Activated CD4-positive, alpha-beta T cell treated with anti-CD3 and anti-CD28 coated beads, Interleukin-2, amount 50 U/mL, for 48 hours (primary cell): ENCODE results near the gene SCFD2.

Experiments used
- DNase-seq, 2 experiments: peaks; one replicate each; pipeline ENCODE4 v3.0.0-alpha.2; 2020

The SCFD2 gene

GRCh38 chr4:52867163-52867562, 498.7 kb downstream of the SCFD2 start:
- no peak for DNase-seq

DNA sequence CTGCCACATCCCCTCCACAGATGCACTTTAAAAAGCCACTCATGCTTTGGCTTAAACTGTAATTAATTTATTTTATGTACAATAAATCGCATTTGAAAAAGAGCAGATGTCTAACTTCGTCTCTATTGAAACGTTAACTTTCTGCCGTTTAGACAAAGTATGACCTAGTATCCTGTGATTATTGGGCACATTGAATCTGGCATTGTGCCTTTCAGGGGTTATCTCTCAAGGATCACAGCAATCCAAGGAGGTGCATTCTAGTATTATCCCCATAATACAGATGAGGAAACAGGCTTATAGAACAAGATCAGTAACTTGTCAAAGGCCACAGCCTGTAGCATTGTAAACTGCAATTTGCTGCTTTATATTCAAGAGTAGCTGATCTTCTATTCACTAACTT, 499.1 kb downstream of the SCFD2 start:
- no peak for DNase-seq

DNA sequence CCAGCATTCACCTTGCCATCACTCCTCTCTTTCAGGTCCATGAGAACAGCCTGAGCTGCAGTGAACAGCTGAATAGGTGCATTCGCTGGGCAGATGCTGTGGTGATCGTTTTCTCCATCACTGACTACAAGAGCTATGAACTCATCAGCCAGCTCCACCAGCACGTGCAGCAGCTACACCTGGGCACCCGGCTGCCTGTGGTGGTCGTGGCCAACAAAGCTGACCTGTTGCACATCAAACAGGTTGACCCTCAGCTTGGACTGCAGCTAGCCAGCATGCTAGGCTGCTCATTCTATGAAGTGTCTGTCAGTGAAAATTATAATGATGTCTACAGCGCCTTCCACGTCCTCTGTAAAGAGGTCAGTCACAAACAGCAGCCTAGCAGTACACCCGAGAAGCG, 500.6 kb downstream of the SCFD2 start:
- no peak for DNase-seq

- DNase-seq = no peak
Measured at GRCh38 chr4:52864793-52865192, 501.1 kb downstream of the SCFD2 start.

GRCh38 chr4:52863324-52863723, 502.5 kb downstream of the SCFD2 start:
- DNase-seq = no peak

GRCh38 chr4:52862639-52863161, 503.2 kb downstream of the SCFD2 start:
- DNase-seq = peak in 1 of 2 experiments; percentile 6

GRCh38 chr4:52861879-52862616, 503.8 kb downstream of the SCFD2 start, which contains the start of gene RASL11B:
Gene RASL11B, plus strand, starts transcription at chr4:52862317. Its CDS starts 191 bp downstream, at chr4:52862508.
- DNase-seq = peak; percentile 82 to 86

GRCh38 chr4:52861171-52861823, 504.6 kb downstream of the SCFD2 start:
- DNase-seq = no peak

- no peak for DNase-seq
Measured at GRCh38 chr4:52860361-52860760, 505.5 kb downstream of the SCFD2 start.

- DNase-seq = no peak
Measured at GRCh38 chr4:52856801-52857200, 509.1 kb downstream of the SCFD2 start.

GRCh38 chr4:52853351-52853750, 512.5 kb downstream of the SCFD2 start:
- no peak for DNase-seq

DNA sequence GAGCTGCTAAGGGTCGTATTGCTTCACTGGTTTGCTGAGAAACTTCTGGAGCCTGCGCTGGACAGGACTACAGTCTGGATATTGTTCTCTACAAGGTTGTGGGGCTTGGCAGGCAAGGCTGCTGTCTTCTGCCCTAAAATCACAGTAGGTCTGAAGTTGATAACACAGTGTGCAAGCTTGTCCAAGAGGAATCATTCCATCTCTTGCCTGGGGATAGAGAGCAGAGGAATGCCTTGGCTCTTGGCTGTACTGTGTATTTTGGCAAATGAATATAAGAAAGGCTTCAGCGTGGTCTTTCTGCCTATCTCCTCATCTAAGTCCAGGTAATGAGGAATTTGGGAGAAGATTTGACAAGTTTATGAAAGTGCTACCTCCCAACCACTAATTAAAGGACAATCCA, 513.1 kb downstream of the SCFD2 start:
- no peak for DNase-seq

- no peak for DNase-seq
Measured at GRCh38 chr4:52852041-52852440, 513.8 kb downstream of the SCFD2 start.

DNA sequence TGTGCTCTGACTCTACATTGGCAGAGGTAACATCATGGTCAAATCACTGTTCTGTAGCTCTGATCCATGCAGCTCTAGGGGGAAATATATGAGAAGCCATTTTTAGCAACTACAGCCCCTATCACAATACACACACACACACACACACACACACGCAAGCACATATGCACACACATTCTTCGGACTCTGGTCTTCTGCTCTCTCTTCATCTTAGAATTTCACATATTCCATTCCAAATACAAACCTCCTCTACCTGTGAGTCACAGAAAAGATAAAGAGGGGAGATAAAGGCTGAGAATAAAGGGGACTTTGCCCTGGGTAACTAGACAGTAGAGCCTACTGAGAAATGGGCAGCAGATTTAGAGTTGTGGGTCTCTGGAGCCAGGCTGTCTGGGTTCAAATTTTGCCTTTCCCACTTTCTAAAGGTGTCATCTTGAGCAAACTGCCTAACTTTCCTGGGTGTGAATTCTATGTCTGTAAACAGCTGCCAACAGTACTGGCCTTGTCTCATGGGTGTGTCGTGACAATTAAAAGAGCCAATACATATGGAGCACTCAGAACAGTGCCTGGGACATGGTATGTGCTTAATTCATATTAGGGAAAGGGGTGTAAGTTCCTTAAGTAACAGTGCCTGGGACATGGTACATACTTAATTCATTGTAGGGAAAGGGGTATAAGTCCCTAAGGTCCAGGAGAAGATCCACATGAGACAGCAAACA, 515.3 kb downstream of the SCFD2 start:
- no peak for DNase-seq

DNA sequence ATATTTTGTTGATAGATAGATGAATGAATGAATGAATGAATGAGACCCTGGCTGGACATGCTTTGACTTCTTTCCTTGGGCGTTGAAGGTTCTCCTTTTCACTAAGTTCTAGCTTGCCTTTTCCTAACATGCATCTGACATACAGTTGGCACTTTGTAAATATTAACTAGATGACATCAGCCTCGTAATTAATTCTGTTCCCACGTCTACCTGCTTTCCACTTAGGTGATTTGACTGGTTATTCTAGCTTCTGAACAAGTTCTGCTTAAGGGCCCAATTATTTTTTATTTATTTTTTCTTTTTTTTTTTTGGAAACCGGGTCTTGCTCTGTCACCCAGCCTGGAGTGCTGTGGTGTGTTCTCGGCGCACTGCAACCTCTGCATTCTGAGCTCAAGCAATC, 517.6 kb downstream of the SCFD2 start:
- no peak for DNase-seq

DNA sequence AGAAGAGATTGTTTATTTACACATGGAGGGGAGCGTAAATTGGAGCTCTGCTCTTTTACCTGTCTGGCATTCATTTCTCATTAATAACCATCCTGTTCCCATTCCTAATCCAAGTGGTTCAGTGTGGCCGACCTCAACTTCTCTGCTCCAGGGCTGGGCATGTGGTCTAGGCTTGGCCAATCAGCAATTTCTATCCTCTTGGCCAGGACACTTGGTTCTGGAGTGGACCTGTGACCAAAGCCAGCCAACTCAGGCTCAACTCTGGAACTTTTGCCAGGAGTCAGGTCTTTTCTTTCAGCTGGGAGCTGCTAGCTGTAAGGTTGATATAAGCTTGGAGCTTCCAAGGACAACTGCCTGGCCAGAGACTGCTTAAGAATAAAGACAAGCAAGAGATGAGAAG, 519.4 kb downstream of the SCFD2 start:
- DNase-seq = no peak

- DNase-seq = no peak
Measured at GRCh38 chr4:52844596-52844995, 521.3 kb downstream of the SCFD2 start.

DNA sequence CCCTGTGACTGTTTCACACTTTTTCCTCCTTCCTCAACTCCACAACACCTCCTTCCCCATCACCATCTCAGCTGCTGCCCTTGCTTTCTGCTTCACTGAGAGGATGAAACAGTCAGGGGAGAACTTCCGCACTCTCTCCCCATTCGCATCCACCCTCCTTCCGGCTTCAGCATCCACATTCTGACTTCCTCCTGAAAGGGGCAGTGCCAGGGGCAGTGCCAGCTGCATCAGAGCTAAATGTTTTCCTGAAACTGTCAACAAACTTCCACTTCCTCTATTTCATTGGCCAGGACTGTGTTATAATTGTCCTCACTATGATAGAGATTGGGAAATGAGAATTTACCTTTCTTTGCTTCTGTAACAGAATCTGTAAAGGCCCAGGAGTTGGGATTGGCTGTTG, 521.9 kb downstream of the SCFD2 start:
- DNase-seq = no peak

DNA sequence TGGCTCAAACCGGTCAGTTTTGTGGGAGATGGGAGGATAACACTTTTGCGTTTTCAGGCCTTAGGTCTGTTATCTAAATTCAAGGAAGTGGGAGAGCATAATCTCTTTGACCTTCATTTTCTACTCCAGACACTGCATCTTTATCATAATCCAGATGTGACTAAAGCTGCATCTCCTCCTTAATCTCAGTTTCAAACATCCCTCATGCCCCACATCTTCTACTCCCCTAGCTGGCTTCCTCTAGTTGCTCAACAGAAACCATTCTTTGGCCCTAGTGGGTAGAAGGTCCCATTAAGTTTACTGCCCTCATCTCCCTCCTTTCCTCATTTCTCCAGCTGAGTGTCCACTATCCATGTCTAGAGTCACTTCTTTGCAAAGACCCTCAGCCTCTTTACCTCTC, 522.5 kb downstream of the SCFD2 start:
- DNase-seq = no peak

DNA sequence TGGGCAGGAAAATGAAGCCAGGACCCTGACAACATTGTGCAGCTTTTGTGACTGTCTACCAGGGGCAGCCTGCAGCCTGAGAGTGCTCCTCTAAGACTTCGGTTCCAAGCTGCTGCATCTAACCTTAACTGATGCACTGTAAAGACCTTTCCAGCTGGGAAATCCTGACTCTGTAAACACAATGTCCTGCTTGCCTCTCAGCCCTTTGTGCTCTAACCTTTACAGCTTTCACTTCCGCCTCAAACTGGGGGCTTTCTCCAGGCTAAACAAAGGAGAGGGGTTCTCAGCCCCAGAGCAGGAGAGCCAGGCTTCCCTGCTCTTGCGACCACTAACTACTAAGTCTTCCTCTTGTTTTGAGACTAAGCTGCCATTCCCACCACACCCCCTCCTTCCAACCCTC, 523.1 kb downstream of the SCFD2 start:
- no peak for DNase-seq

DNA sequence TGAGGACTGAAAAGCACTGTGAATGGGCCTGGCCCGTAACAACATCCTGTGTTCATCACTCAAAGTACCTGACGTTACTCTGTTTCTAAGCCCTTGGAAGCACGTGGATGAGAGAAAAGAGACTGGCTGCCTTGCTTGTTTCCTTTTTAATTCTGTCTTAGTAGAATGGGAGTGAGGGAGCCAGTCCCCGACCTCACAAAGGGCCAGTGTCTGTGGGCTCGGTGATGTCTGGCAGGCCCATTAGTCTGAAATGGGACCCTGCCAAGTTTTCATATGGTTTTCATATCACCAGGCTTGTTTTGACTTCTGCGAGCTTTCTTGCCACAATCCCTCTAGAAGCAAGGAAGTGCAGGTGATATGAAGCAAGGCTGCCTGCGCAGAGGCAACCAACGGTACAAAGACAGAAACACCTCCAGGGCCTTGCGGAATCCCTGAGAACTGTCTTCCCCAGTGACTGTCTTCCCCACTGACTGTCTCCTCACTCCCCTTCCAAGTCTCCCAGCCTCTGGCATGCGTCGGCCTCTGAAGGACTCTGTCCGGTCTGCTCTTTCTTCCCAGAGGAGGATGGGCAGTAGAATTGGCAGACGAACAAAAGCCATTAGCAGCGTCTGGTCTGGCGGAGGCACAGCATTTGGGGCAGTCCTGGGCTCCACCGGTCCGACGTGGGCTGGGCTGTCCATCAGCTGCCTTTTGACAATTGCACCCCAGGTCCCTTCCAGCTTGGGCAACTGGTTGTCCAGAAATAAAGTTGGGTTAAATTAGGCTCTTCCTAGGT, 524.0 kb downstream of the SCFD2 start:
- no peak for DNase-seq

DNA sequence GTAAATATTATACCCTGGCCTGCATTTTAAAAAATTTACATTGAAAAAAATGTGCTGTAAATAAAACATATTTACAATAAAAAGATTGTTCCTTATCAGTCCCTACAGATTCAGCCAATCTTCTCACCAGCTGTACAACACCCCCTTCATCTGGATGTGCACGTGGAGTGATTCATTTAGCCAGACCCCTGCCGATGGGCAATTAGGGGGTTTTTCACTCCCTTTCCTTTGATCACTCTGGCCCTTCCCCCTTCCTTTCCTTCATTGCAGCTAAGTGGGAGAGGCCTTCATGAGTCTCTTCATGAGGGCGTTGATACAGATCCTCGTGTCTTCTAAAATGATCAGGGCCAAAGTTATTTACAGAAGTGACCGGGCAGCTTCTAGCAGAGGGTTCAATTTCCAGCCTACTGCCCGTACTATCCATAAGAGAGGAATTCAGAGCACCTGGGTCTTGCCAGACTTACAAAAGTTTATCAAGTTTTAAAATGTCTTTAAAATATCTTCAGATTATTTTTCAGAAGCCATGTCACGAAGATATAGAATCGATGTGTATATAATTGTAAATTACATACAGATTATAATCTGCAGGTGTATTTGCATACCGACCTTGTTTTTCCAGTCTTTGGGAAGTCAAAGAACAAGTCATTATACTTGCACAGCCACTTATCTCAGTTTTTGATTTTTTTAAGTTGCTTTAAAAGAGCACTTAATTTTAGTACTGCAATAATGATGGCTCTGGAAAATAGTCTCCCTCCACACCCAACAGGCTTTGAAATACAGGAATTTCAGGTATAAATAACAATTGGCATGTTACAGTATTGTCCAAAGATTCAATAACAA, 525.1 kb downstream of the SCFD2 start:
- no peak for DNase-seq
